H1 (cell line): ENCODE results near the gene ZFAND6. TPM values are rescaled to one million over a fixed set of nuclear protein-coding genes. Genes with fewer than 3 reads are reported as not detected.

Source experiments
- CTCF ChIA-PET: fragments of 300-600 bp; sonication (Branson Sonifier 250); formaldehyde crosslinking; loops from one replicate; lab custom pipeline; 2021; ENCODE audit not compliant: partially characterized antibody; lab: Charles Lee
- POLR2A ChIA-PET: fragments of 300-600 bp; sonication (Branson Sonifier 250); formaldehyde crosslinking; loops from one replicate; lab custom pipeline; 2021; ENCODE audit warnings: inconsistent platforms; ENCODE audit not compliant: partially characterized antibody; lab: Charles Lee
- DNase-seq, 2 experiments: peaks; one replicate each; pipeline versions ENCODE4 v3.0.0 to v3.0.0-alpha.2; 2010 to 2022; ENCODE audit warnings: low spot score in 2 of 2, low read depth in 1 of 2, mixed read lengths in 1 of 2
- FAIRE-seq: peaks from 2 replicates; lab custom pipeline; 2011; peaks lifted over from hg19 to GRCh38; lab: Jason Lieb, UNC
- H2AFZ ChIP-seq: 2 replicates; pipeline ENCODE4 v1.8.1; 2012; ENCODE audit warnings: low read length, inconsistent platforms
- H2AK5ac ChIP-seq: 2 replicates; pipeline ENCODE4 v1.6.1; 2013; ENCODE audit warnings: low read depth, low read length
- H2BK120ac ChIP-seq: replicated peaks from 2 replicates; pipeline ENCODE3; 2013; ENCODE audit warnings: low read depth, low read length, inconsistent platforms
- H2BK12ac ChIP-seq: 2 replicates; pipeline ENCODE4 v1.6.1; 2013; ENCODE audit warnings: low read depth, low read length
- H2BK15ac ChIP-seq: 2 replicates; pipeline ENCODE4 v1.6.1; 2013; ENCODE audit warnings: low read length
- H2BK20ac ChIP-seq: 2 replicates; pipeline ENCODE4 v1.6.1; 2013; ENCODE audit warnings: low read length
- H2BK5ac ChIP-seq: 2 replicates; pipeline ENCODE4 v1.6.1; 2013; ENCODE audit warnings: low read depth, low read length
- H3K14ac ChIP-seq: 2 replicates; pipeline ENCODE4 v1.6.1; 2013; ENCODE audit warnings: inconsistent platforms; ENCODE audit not compliant: insufficient read length
- H3K18ac ChIP-seq: 2 replicates; pipeline ENCODE4 v1.6.1; 2013; ENCODE audit warnings: low read length; ENCODE audit errors: extremely low read depth
- H3K23ac ChIP-seq: 2 replicates; pipeline ENCODE4 v1.6.1; 2013; ENCODE audit warnings: inconsistent platforms; ENCODE audit not compliant: insufficient read length
- H3K23me2 ChIP-seq: 2 replicates; pipeline ENCODE4 v1.6.1; 2013; ENCODE audit warnings: low read depth, low read length
- H3K27ac ChIP-seq: 2 replicates; pipeline ENCODE4 v1.6.1; 2011; ENCODE audit warnings: low read depth, low read length, inconsistent platforms
- H3K27me3 ChIP-seq, 4 experiments: replicated peaks in 1 of 4; 1 replicate in 1 of 4; 2 replicates in 3 of 4; pipeline versions ENCODE4 v1.6.1 to v1.8.1; 2011 to 2013; ENCODE audit warnings: low read length in 3 of 4, mild to moderate bottlenecking in 3 of 4, inconsistent platforms in 2 of 4, mixed read lengths in 2 of 4, moderate library complexity in 1 of 4; ENCODE audit not compliant: control insufficient read depth in 3 of 4, insufficient read depth in 3 of 4; ENCODE audit errors: extremely low read depth in 1 of 4
- H3K36me3 ChIP-seq, 4 experiments: 2 replicates each; pipeline versions ENCODE4 v1.6.1 to v1.8.1; 2011 to 2013; ENCODE audit warnings: mild to moderate bottlenecking in 4 of 4, low read length in 3 of 4, moderate library complexity in 2 of 4, control low read depth in 1 of 4, inconsistent platforms in 1 of 4; ENCODE audit not compliant: insufficient read depth in 4 of 4, control insufficient read depth in 2 of 4
- H3K4ac ChIP-seq: replicated peaks from 2 replicates; pipeline ENCODE3; 2013; ENCODE audit warnings: low read length, low read depth, mixed read lengths, inconsistent platforms; ENCODE audit not compliant: insufficient read length
- H3K4me1 ChIP-seq, 4 experiments: replicated peaks in 1 of 4; 1 replicate in 1 of 4; 2 replicates in 3 of 4; pipeline versions ENCODE4 v1.6.1 to v1.8.1; 2011 to 2013; ENCODE audit warnings: low read length in 3 of 4, inconsistent platforms in 2 of 4, mixed read lengths in 1 of 4; ENCODE audit not compliant: insufficient read depth in 4 of 4, control insufficient read depth in 3 of 4
- H3K4me2 ChIP-seq, 2 experiments: 2 replicates each; pipeline versions ENCODE4 v1.6.1 to v1.8.1; 2011 to 2013; ENCODE audit warnings: low read depth in 2 of 2, low read length in 2 of 2, control low read depth in 1 of 2, inconsistent platforms in 1 of 2, mild to moderate bottlenecking in 1 of 2; ENCODE audit not compliant: insufficient read depth in 1 of 2
- H3K4me3 ChIP-seq, 4 experiments: fragments of 200-600, 300-600 bp in 1 of 4; sonication (generic), shearing (Covaris generic), sonication (Bioruptor Twin) in 1 of 4; 2 replicates each; pipeline versions ENCODE4 v1.5.1 to v1.8.1; 2011 to 2016; ENCODE audit warnings: low read length in 4 of 4, low read depth in 3 of 4, control low read depth in 2 of 4, inconsistent platforms in 2 of 4, mild to moderate bottlenecking in 2 of 4, mixed read lengths in 1 of 4, moderate library complexity in 1 of 4; ENCODE audit not compliant: insufficient read depth in 2 of 4; ENCODE audit errors: extremely low read depth in 1 of 4
- H3K56ac ChIP-seq: replicated peaks from 2 replicates; pipeline ENCODE3; 2013; ENCODE audit warnings: low read depth, mild to moderate bottlenecking, mixed read lengths, low read length, inconsistent platforms; ENCODE audit not compliant: insufficient read length
- H3K79me1 ChIP-seq: 2 replicates; pipeline ENCODE4 v1.6.1; 2013; ENCODE audit warnings: low read depth, low read length, control low read depth
- H3K79me2 ChIP-seq, 2 experiments: 2 replicates each; pipeline versions ENCODE4 v1.6.1 to v1.8.1; 2012 to 2013; ENCODE audit warnings: low read length in 2 of 2, mild to moderate bottlenecking in 2 of 2, inconsistent platforms in 1 of 2; ENCODE audit not compliant: insufficient read depth in 2 of 2, control insufficient read depth in 1 of 2
- H3K9ac ChIP-seq, 4 experiments: replicated peaks in 1 of 4; 1 replicate in 1 of 4; 2 replicates in 3 of 4; pipeline versions ENCODE4 v1.6.1 to v1.8.1; 2011 to 2013; ENCODE audit warnings: low read depth in 3 of 4, low read length in 3 of 4, control low read depth in 2 of 4, mild to moderate bottlenecking in 2 of 4, moderate library complexity in 2 of 4, inconsistent platforms in 1 of 4; ENCODE audit errors: extremely low read depth in 1 of 4
- H3K9me3 ChIP-seq, 2 experiments: 2 replicates each; pipeline versions ENCODE4 v1.6.1 to v1.8.1; 2012 to 2013; ENCODE audit warnings: mild to moderate bottlenecking in 2 of 2, moderate library complexity in 2 of 2, control low read depth in 1 of 2, inconsistent platforms in 1 of 2, low read depth in 1 of 2, low read length in 1 of 2, mixed read lengths in 1 of 2; ENCODE audit not compliant: insufficient read depth in 2 of 2
- H4K20me1 ChIP-seq, 2 experiments: replicated peaks in 1 of 2; 2 replicates each; pipeline versions ENCODE3 to v1.8.1; 2011 to 2013; ENCODE audit warnings: inconsistent platforms in 2 of 2, low read length in 2 of 2, mild to moderate bottlenecking in 1 of 2; ENCODE audit not compliant: insufficient read depth in 2 of 2, control insufficient read depth in 1 of 2
- H4K5ac ChIP-seq: 2 replicates; pipeline ENCODE4 v1.6.1; 2013; ENCODE audit warnings: low read length, low read depth, mixed read lengths, inconsistent platforms; ENCODE audit not compliant: insufficient read length
- H4K8ac ChIP-seq: 2 replicates; pipeline ENCODE4 v1.8.0; 2013; ENCODE audit warnings: mild to moderate bottlenecking, moderate library complexity, low read length, inconsistent platforms; ENCODE audit not compliant: insufficient read depth; ENCODE audit errors: extremely low read depth
- H4K91ac ChIP-seq: replicated peaks from 2 replicates; pipeline ENCODE3; 2013; ENCODE audit warnings: low read length, mixed read lengths, inconsistent platforms; ENCODE audit not compliant: insufficient read length
- E2F6 ChIP-seq: IDR thresholded peaks from 2 replicates; pipeline ENCODE4 v1.6.1; 2012; ENCODE audit warnings: inconsistent platforms
- HDAC2 ChIP-seq, 2 experiments: fragments of 300-600 bp in 1 of 2; sonication (generic) in 1 of 2; IDR thresholded peaks; 2 replicates each; pipeline ENCODE4 v1.6.1; 2011 to 2012; ENCODE audit warnings: low read depth in 2 of 2, low read length in 2 of 2, mild to moderate bottlenecking in 2 of 2, moderate library complexity in 2 of 2, borderline replicate concordance in 1 of 2, inconsistent platforms in 1 of 2
- POLR2A ChIP-seq, 2 experiments: IDR thresholded peaks; 1 replicate in 1 of 2; 2 replicates in 1 of 2; pipeline ENCODE4 v1.6.1; 2011; ENCODE audit warnings: low read depth in 2 of 2, low read length in 2 of 2, mild to moderate bottlenecking in 2 of 2; ENCODE audit errors: control extremely low read depth in 1 of 2
- SIN3A ChIP-seq, 2 experiments: IDR thresholded peaks in 1 of 2; conservative IDR thresholded peaks in 1 of 2; 2 replicates each; pipeline ENCODE4 v1.6.1; 2011 to 2012; ENCODE audit warnings: low read length in 2 of 2, improper control_type of control experiment in 1 of 2, low read depth in 1 of 2, mild to moderate bottlenecking in 1 of 2
- SIRT6 ChIP-seq: IDR thresholded peaks from one replicate; pipeline ENCODE4 v1.7.1; 2012; ENCODE audit warnings: low read length, inconsistent platforms
- TBP ChIP-seq: IDR thresholded peaks from 2 replicates; pipeline ENCODE4 v1.6.1; 2011; ENCODE audit warnings: low read depth, low read length, improper control_type of control experiment
- WGBS, 2 experiments: shearing (Covaris generic) in 1 of 2; methylation state at CpG; one replicate each; pipeline versions ENCODE4 v1.1.6 to v1.1.7; 2013 to 2015; ENCODE audit warnings: low lambda C conversion rate in 2 of 2, mixed read lengths in 2 of 2, inconsistent platforms in 1 of 2, low coverage in 1 of 2, missing lambda C conversion rate in 1 of 2; ENCODE audit not compliant: insufficient replicate concordance in 2 of 2, insufficient coverage in 1 of 2, insufficient read length in 1 of 2; ENCODE audit errors: extremely low coverage in 1 of 2, missing lambda C conversion rate in 1 of 2; 5-methylcytosine and 5-hydroxymethylcytosine counted together
- polyA plus RNA-seq, 7 experiments: library from polyadenylated mRNA; depleted of rRNA in 3 of 7; stranded (reverse) in 5 of 7; unstranded in 2 of 7; fragments of >200 nt in 5 of 7; fragments of 200-250 nt in 2 of 7; gene quantifications; 1 replicate in 5 of 7; 2 replicates in 1 of 7; 4 replicates in 1 of 7; pipeline versions ENCODE4 v1.2.1 to v1.2.3, GENCODE V29; 2011 to 2013; ENCODE audit warnings: missing spikeins in 2 of 7, mixed read lengths in 2 of 7
- total RNA-seq: library from RNA; stranded (reverse); fragmentation: NEBNext Ultra II Directional; extraction: Animal tissue kit (Norgen Biotek cat#: 25700); gene quantifications from 2 replicates; pipeline ENCODE4 v1.2.1, GENCODE V29; 2021
- TF ChIP-seq, protein P1 (sequence below): IDR thresholded peaks from 2 replicates; pipeline ENCODE4 v1.6.1; 2012; ENCODE audit warnings: inconsistent platforms

ZFAND6 gene
- total and polyA plus RNA-seq, 2 of the 8 experiments (the other 6 are each of a cell fraction or from before 2014, with no cell fraction given) = 136 to 237 TPM

- peaks cover 35 to 100% of the 10 kb centered on the region in 2 experiments for H3K79me2 ChIP-seq
- TF ChIP-seq TBP (no peak), SIN3A (conservative IDR thresholded peaks at IDR 0.05 in 1 of 2, IDR thresholded peaks at IDR 0.05 in 1 of 2; ENCODE audit: low read depth in 1 of 2, low read length in 2 of 2) (no peak), POLR2A (IDR thresholded peaks at IDR 0.05; ENCODE audit: control extremely low read depth in 1 of 2, low read depth in 2 of 2, low read length in 2 of 2) (no peak), SIRT6 (no peak), E2F6 (no peak), HDAC2 (IDR thresholded peaks at IDR 0.05; ENCODE audit: borderline replicate concordance in 1 of 2, low read depth in 2 of 2, low read length in 2 of 2) (no peak)
- TF ChIP-seq, protein P1, sequence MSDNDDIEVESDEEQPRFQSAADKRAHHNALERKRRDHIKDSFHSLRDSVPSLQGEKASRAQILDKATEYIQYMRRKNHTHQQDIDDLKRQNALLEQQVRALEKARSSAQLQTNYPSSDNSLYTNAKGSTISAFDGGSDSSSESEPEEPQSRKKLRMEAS = no peak
Observed at GRCh38 chr15:80068578-80068977, 9.1 kb downstream of the ZFAND6 start.

More at GRCh38 chr15:80068578-80068977, 9.1 kb downstream of the ZFAND6 start:
- Histone ChIP-seq H2BK20ac (no peak overlapping the region), H3K4me1 (peaks cover 0 to 9% (median 6%) of the 10 kb centered on the region in 4 experiments; a peak in 5 of 7 replicates), H3K27me3 (no peaks in the 10 kb centered on the region), H2AFZ (no peak overlapping the region), H3K9ac (no peak overlapping the region), H3K27ac (no peak overlapping the region), H3K18ac (no peak overlapping the region), H3K36me3 (no peaks in the 10 kb centered on the region), H3K4ac (no peak overlapping the region), H3K23ac (no peak overlapping the region), H4K8ac (no peak overlapping the region), H2BK5ac (no peak overlapping the region), H2AK5ac (no peak overlapping the region), H3K56ac (no peak overlapping the region), H3K79me1 (no peaks in the 10 kb centered on the region), H4K5ac (no peak overlapping the region), H3K14ac (no peak overlapping the region), H3K9me3 (no peaks in the 10 kb centered on the region), H2BK120ac (no peak overlapping the region), H3K23me2 (no peaks in the 10 kb centered on the region), H3K4me2 (no peak overlapping the region), H2BK15ac (no peak overlapping the region), H3K4me3 (no peak overlapping the region), H4K20me1 (peaks cover 6% of the 10 kb centered on the region in 2 experiments), H2BK12ac (no peak overlapping the region), H4K91ac (no peak overlapping the region)
- ChIA-PET POLR2A (interaction anchor here (0.6 to 3.2 kb wide), 2 partner anchors 8 to 208 kb away, joined by 3 to 11 read pairs; partner anchors contain the start of gene ZFAND6), CTCF (interaction anchor here (0.7 kb wide), 1 partner anchor 182 kb away, joined by 3 read pairs; no protein-coding TSS in a partner anchor)
- FAIRE-seq (no peak), DNase-seq (no peak)
- WGBS, 2 experiments = 92% methylated on average over 11 of the region's 11 CpGs; no CpG with 5 or more reads in 1 of the 2 experiments
